Measurements from ENCODE around the gene RUNX1.

The RUNX1 gene

GRCh38 chr21:34881421-34881820 is 167.7 kb downstream of the RUNX1 start:
- peak; percentile 52 to 53 for DNase-seq (ENCODE audit: low read depth in 2 of 2)

GRCh38 chr21:34880401-34880800 is 168.7 kb downstream of the RUNX1 start:
- DNase-seq (ENCODE audit: low read depth in 2 of 2) = no peak

GRCh38 chr21:34878940-34879339 is 170.2 kb downstream of the RUNX1 start:
- DNase-seq (ENCODE audit: low read depth in 2 of 2) = no peak

- DNase-seq (ENCODE audit: low read depth in 2 of 2) = no peak
These were observed 170.6 kb downstream of the RUNX1 start for GRCh38 chr21:34878501-34878900.

GRCh38 chr21:34877485-34878128 is 171.5 kb downstream of the RUNX1 start:
- no peak for DNase-seq (ENCODE audit: low read depth in 2 of 2)

- no peak for DNase-seq (ENCODE audit: low read depth in 2 of 2)
These were observed 173.3 kb downstream of the RUNX1 start for GRCh38 chr21:34875830-34876229.

GRCh38 chr21:34874684-34875513 is 174.2 kb downstream of the RUNX1 start:
- DNase-seq (ENCODE audit: low read depth in 2 of 2) = no peak

GRCh38 chr21:34871026-34871908 is 177.8 kb downstream of the RUNX1 start:
- no peak for DNase-seq (ENCODE audit: low read depth in 2 of 2)

- no peak for DNase-seq (ENCODE audit: low read depth in 2 of 2)
These were observed 178.9 kb downstream of the RUNX1 start for GRCh38 chr21:34870246-34870645.

- no peak for DNase-seq (ENCODE audit: low read depth in 2 of 2)
These were observed 179.6 kb downstream of the RUNX1 start for GRCh38 chr21:34869545-34869944.

- no peak for DNase-seq (ENCODE audit: low read depth in 2 of 2)
These were observed 181.3 kb downstream of the RUNX1 start for GRCh38 chr21:34867785-34868184.

- no peak for DNase-seq (ENCODE audit: low read depth in 2 of 2)
These were observed 183.5 kb downstream of the RUNX1 start for GRCh38 chr21:34865400-34866241.

GRCh38 chr21:34864370-34865149 is 184.5 kb downstream of the RUNX1 start:
- no peak for DNase-seq (ENCODE audit: low read depth in 2 of 2)

GRCh38 chr21:34862951-34863350 is 186.2 kb downstream of the RUNX1 start:
- no peak for DNase-seq (ENCODE audit: low read depth in 2 of 2)

GRCh38 chr21:34861258-34861657 is 187.8 kb downstream of the RUNX1 start:
- DNase-seq (ENCODE audit: low read depth in 2 of 2) = no peak

GRCh38 chr21:34859976-34860653 is 189.0 kb downstream of the RUNX1 start:
- no peak for DNase-seq (ENCODE audit: low read depth in 2 of 2)

GRCh38 chr21:34858559-34858958 is 190.5 kb downstream of the RUNX1 start:
- DNase-seq (ENCODE audit: low read depth in 2 of 2) = no peak

- DNase-seq (ENCODE audit: low read depth in 2 of 2) = no peak
These were observed 191.2 kb downstream of the RUNX1 start for GRCh38 chr21:34857874-34858273.

GRCh38 chr21:34857122-34857713 is 191.9 kb downstream of the RUNX1 start:
- DNase-seq (ENCODE audit: low read depth in 2 of 2) = no peak

GRCh38 chr21:34852448-34852847 is 196.7 kb downstream of the RUNX1 start:
- no peak for DNase-seq (ENCODE audit: low read depth in 2 of 2)

Measured in fibroblast of skin of left quadriceps (primary cell).